Activated CD4-positive, alpha-beta memory T cell treated with anti-CD3 and anti-CD28 coated beads for 36 hours (primary cell): Measurements from ENCODE around the gene FKBP3. TPM values are rescaled to one million over a fixed set of nuclear protein-coding genes. Genes with fewer than 3 reads are reported as not detected.
A peak's percentile ranks its signal among the peaks of the same experiment; 100 is the strongest.

ENCODE experiments used
- CTCF ChIA-PET: fragments of 350-600 bp; sonication (Branson Sonifier 250); formaldehyde crosslinking; loops from one replicate; lab custom pipeline; 2021; ENCODE audit warnings: antibody characterized with exemption, inconsistent platforms; lab: Charles Lee
- POLR2A ChIA-PET: fragments of 350-600 bp; sonication (Branson Sonifier 250); formaldehyde crosslinking; loops from one replicate; lab custom pipeline; 2021; ENCODE audit warnings: antibody characterized with exemption; lab: Charles Lee
- DNase-seq: peaks from one replicate; pipeline ENCODE4 v3.0.0-alpha.2; 2020
- H3K27ac Mint-ChIP-seq: one replicate; pipeline ENCODE4 v1.8.0; 2021; ENCODE audit warnings: mixed read lengths
- H3K27me3 Mint-ChIP-seq: one replicate; pipeline ENCODE4 v1.8.0; 2021; ENCODE audit warnings: mixed read lengths
- H3K36me3 Mint-ChIP-seq: one replicate; pipeline ENCODE4 v1.8.0; 2021; ENCODE audit warnings: mixed read lengths
- H3K4me1 Mint-ChIP-seq: one replicate; pipeline ENCODE4 v1.8.0; 2021; ENCODE audit warnings: low read depth, mixed read lengths
- H3K4me3 Mint-ChIP-seq: one replicate; pipeline ENCODE4 v1.8.0; 2021; ENCODE audit warnings: mild to moderate bottlenecking, mixed read lengths
- H3K9me3 Mint-ChIP-seq: one replicate; pipeline ENCODE4 v1.8.0; 2021; ENCODE audit warnings: mixed read lengths
- intact Hi-C: fragments of 100-400 bp; cut with micrococcal nuclease; formaldehyde crosslinking; loops from one replicate; pipeline ENCODE4 v1.15.1; 2023
- total RNA-seq, 2 experiments: library from RNA; stranded (reverse); gene quantifications; one replicate each; pipeline ENCODE4 v1.2.3, GENCODE V29; 2021

Gene FKBP3
- total RNA-seq, 2 experiments from 2014 or later, result 71.2 to 72.4 TPM

- Mint-ChIP-seq H3K4me1 (peaks cover 30% of the 10 kb centered on the region), H3K4me3 (no peak overlapping the region), H3K36me3 (peaks cover 33% of the 10 kb centered on the region), H3K27me3 (no peaks in the 10 kb centered on the region), H3K9me3 (no peaks in the 10 kb centered on the region), H3K27ac (peak overlapping the region; percentile 75)
- no peak for DNase-seq
- intact Hi-C loops, result loop anchor here (1.0 kb wide), 1 partner anchor 18 kb away; no protein-coding TSS in a partner anchor
- ChIA-PET POLR2A (interaction anchor here (0.6 to 2.6 kb wide), 3 partner anchors 23 to 151 kb away, joined by 3 to 8 read pairs (median 4); partner anchors contain the start of genes KLHL28 and TOGARAM1), CTCF (interaction anchor here (0.9 kb wide), 1 partner anchor 23 kb away, joined by 3 read pairs; the partner anchor contains the start of gene FANCM)
Measured at GRCh38 chr14:45112896-45113781, 21.1 kb downstream of the FKBP3 start.

- Mint-ChIP-seq H3K4me3 (no peak overlapping the region), H3K27ac (no peak overlapping the region), H3K36me3 (peaks cover 35% of the 10 kb centered on the region), H3K4me1 (peaks cover 2% of the 10 kb centered on the region), H3K9me3 (no peaks in the 10 kb centered on the region), H3K27me3 (no peaks in the 10 kb centered on the region)
- ChIA-PET CTCF (no interaction called here), POLR2A (no interaction called here)
- intact Hi-C loops, result no loop called here
- DNase-seq, result no peak
Measured at GRCh38 chr14:45104561-45104960, 29.7 kb downstream of the FKBP3 start.

- H3K9me3 Mint-ChIP-seq, result no peaks in the 10 kb centered on the region
- H3K27ac Mint-ChIP-seq, result no peak overlapping the region
- ChIA-PET POLR2A (no interaction called here), CTCF (no interaction called here)
- intact Hi-C loops, result no loop called here
- peaks cover 38% of the 10 kb centered on the region for H3K36me3 Mint-ChIP-seq
- H3K4me1 Mint-ChIP-seq, result peaks cover 2% of the 10 kb centered on the region
- no peak for DNase-seq
- H3K4me3 Mint-ChIP-seq, result no peak overlapping the region
- H3K27me3 Mint-ChIP-seq, result no peaks in the 10 kb centered on the region
Measured at GRCh38 chr14:45103806-45104205, 30.5 kb downstream of the FKBP3 start.

GRCh38 chr14:45096218-45096617 is 38.1 kb downstream of the FKBP3 start:
- H3K4me1 Mint-ChIP-seq, result peaks cover 32% of the 10 kb centered on the region
- H3K4me3 Mint-ChIP-seq, result no peak overlapping the region
- H3K36me3 Mint-ChIP-seq, result peaks cover 60% of the 10 kb centered on the region
- ChIA-PET POLR2A (interaction anchor here (0.7 kb wide), 1 partner anchor 157 kb away, joined by 5 read pairs; the partner anchor contains the start of gene MIS18BP1), CTCF (interaction anchor here (2.6 kb wide), 1 partner anchor 182 kb away, joined by 7 read pairs; no protein-coding TSS in a partner anchor)
- no peaks in the 10 kb centered on the region for H3K27me3 Mint-ChIP-seq
- DNase-seq, result no peak
- intact Hi-C loops, result no loop called here
- no peaks in the 10 kb centered on the region for H3K9me3 Mint-ChIP-seq
- H3K27ac Mint-ChIP-seq, result no peak overlapping the region

GRCh38 chr14:45095143-45095542 is 39.1 kb downstream of the FKBP3 start:
- no peak for DNase-seq
- H3K27ac Mint-ChIP-seq, result peak overlapping the region; percentile 67
- CTCF ChIA-PET, result no interaction called here
- intact Hi-C loops, result loop anchor here (1.0 kb wide), 1 partner anchor 18 kb away; no protein-coding TSS in a partner anchor
- no peaks in the 10 kb centered on the region for H3K27me3 Mint-ChIP-seq
- H3K4me3 Mint-ChIP-seq, result no peak overlapping the region
- no peaks in the 10 kb centered on the region for H3K9me3 Mint-ChIP-seq
- POLR2A ChIA-PET, result no interaction called here
- H3K4me1 Mint-ChIP-seq, result peaks cover 40% of the 10 kb centered on the region
- peaks cover 53% of the 10 kb centered on the region for H3K36me3 Mint-ChIP-seq

- Mint-ChIP-seq H3K4me1 (peaks cover 48% of the 10 kb centered on the region), H3K9me3 (no peaks in the 10 kb centered on the region), H3K4me3 (no peak overlapping the region), H3K36me3 (peaks cover 47% of the 10 kb centered on the region), H3K27ac (no peak overlapping the region), H3K27me3 (no peaks in the 10 kb centered on the region)
- POLR2A ChIA-PET, result interaction anchor here (0.9 kb wide), 1 partner anchor 10 kb away, joined by 4 read pairs; the partner anchor contains the start of gene PRPF39
- CTCF ChIA-PET, result interaction anchor here (1.2 kb wide), 1 partner anchor 12 kb away, joined by 3 read pairs; no protein-coding TSS in a partner anchor
- intact Hi-C loops, result no loop called here
- DNase-seq, result no peak
Measured at GRCh38 chr14:45094275-45094674, 40.0 kb downstream of the FKBP3 start.

- Mint-ChIP-seq H3K4me1 (peaks cover 71% of the 10 kb centered on the region), H3K4me3 (no peak overlapping the region), H3K27me3 (no peaks in the 10 kb centered on the region), H3K27ac (no peak overlapping the region), H3K36me3 (peaks cover 27% of the 10 kb centered on the region), H3K9me3 (no peaks in the 10 kb centered on the region)
- intact Hi-C loops, result no loop called here
- POLR2A ChIA-PET, result no interaction called here
- no peak for DNase-seq
- CTCF ChIA-PET, result no interaction called here
Measured at GRCh38 chr14:45091710-45092109, 42.6 kb downstream of the FKBP3 start.

- intact Hi-C loops, result loop anchor here (1.0 kb wide), 2 partner anchors 24 to 156 kb away; no protein-coding TSS in a partner anchor
- H3K27ac Mint-ChIP-seq, result peak overlapping the region; percentile 70
- H3K4me3 Mint-ChIP-seq, result peak overlapping the region; percentile 52
- DNase-seq, result peak; percentile 20
- H3K27me3 Mint-ChIP-seq, result no peaks in the 10 kb centered on the region
- H3K36me3 Mint-ChIP-seq, result peaks cover 17% of the 10 kb centered on the region
- no peaks in the 10 kb centered on the region for H3K9me3 Mint-ChIP-seq
- H3K4me1 Mint-ChIP-seq, result peaks cover 73% of the 10 kb centered on the region
- POLR2A ChIA-PET, result interaction anchor here (1.0 to 1.6 kb wide), 3 partner anchors 23 to 128 kb away, joined by 3 to 4 read pairs (median 3); partner anchors contain the start of genes FKBP3, KLHL28 and TOGARAM1
- CTCF ChIA-PET, result interaction anchor here (0.9 kb wide), 1 partner anchor 179 kb away, joined by 3 read pairs; no protein-coding TSS in a partner anchor
Measured at GRCh38 chr14:45089813-45090212, 44.5 kb downstream of the FKBP3 start.

GRCh38 chr14:45084946-45085346 is 49.3 kb downstream of the FKBP3 start:
- CTCF ChIA-PET, result no interaction called here
- Mint-ChIP-seq H3K4me1 (peaks cover 48% of the 10 kb centered on the region), H3K27ac (peak overlapping the region; percentile 95), H3K27me3 (no peaks in the 10 kb centered on the region), H3K9me3 (no peaks in the 10 kb centered on the region), H3K36me3 (peaks cover 6% of the 10 kb centered on the region), H3K4me3 (peak overlapping the region; percentile 95)
- intact Hi-C loops, result loop anchor here (1.0 kb wide), 3 partner anchors 49 to 168 kb away; partner anchors contain the start of genes FKBP3, KLHL28 and MIS18BP1
- POLR2A ChIA-PET, result interaction anchor here (1.2 to 1.9 kb wide), 4 partner anchors 9 to 123 kb away, joined by 4 to 16 read pairs (median 5); partner anchors contain the start of genes FKBP3, KLHL28 and TOGARAM1
- no peak for DNase-seq

- ChIA-PET CTCF (no interaction called here), POLR2A (interaction anchor here (1.2 to 1.9 kb wide), 4 partner anchors 10 to 122 kb away, joined by 4 to 16 read pairs (median 5); partner anchors contain the start of genes FKBP3, KLHL28 and TOGARAM1)
- Mint-ChIP-seq H3K4me1 (peaks cover 41% of the 10 kb centered on the region), H3K9me3 (no peaks in the 10 kb centered on the region), H3K27me3 (no peaks in the 10 kb centered on the region), H3K4me3 (peak within 1 kb of the TSS; percentile 95), H3K27ac (peak within 1 kb of the TSS; percentile 95), H3K36me3 (peaks cover 6% of the 10 kb centered on the region)
- peak; percentile 97 for DNase-seq
- intact Hi-C loops, result loop anchor here (1.0 kb wide), 4 partner anchors 50 to 187 kb away; partner anchors contain the start of genes FKBP3, KLHL28 and MIS18BP1
Measured at GRCh38 chr14:45083976-45084722, 50.1 kb downstream of the FKBP3 start, which contains the start of gene PRPF39. Gene PRPF39 (plus strand): TSS chr14:45084116. CDS start chr14:45095240, 11,124 bp downstream.

GRCh38 chr14:45083617-45083975 is 50.7 kb downstream of the FKBP3 start:
- ChIA-PET POLR2A (interaction anchor here (1.2 to 1.9 kb wide), 3 partner anchors 11 to 122 kb away, joined by 4 to 16 read pairs (median 5); partner anchors contain the start of genes FKBP3, KLHL28 and TOGARAM1), CTCF (no interaction called here)
- H3K4me1 Mint-ChIP-seq, result peaks cover 36% of the 10 kb centered on the region
- H3K9me3 Mint-ChIP-seq, result no peaks in the 10 kb centered on the region
- DNase-seq, result no peak
- intact Hi-C loops, result loop anchor here (1.0 kb wide), 1 partner anchor 186 kb away; a partner anchor contains a TSS
- H3K27me3 Mint-ChIP-seq, result no peaks in the 10 kb centered on the region
- H3K36me3 Mint-ChIP-seq, result peaks cover 6% of the 10 kb centered on the region
- peak overlapping the region; percentile 95 for H3K4me3 Mint-ChIP-seq
- H3K27ac Mint-ChIP-seq, result peak overlapping the region; percentile 77
